ENCODE measurements around the gene ZAP70. TPM values are rescaled to one million over a fixed set of nuclear protein-coding genes. Genes with fewer than 3 reads are reported as not detected.

The ZAP70 gene
- total RNA-seq, 1 experiment from 2014 or later = not detected

- intact Hi-C loops (cut with micrococcal nuclease; ENCODE audit: unreplicated experiment) = loop anchor here (5.0 kb wide), 1 partner anchor 486 kb away; no protein-coding TSS in a partner anchor
- peaks cover 50% of the 10 kb centered on the region for H3K27me3 Mint-ChIP-seq (ENCODE audit: unreplicated experiment)
- H3K9me3 Mint-ChIP-seq (ENCODE audit: low read depth, unreplicated experiment) = no peaks in the 10 kb centered on the region
- TF ChIP-seq CTCF (IDR thresholded peaks at IDR 0.05; ENCODE audit: unreplicated experiment) = no peak
- CTCF ChIA-PET = interaction anchor here (1.6 kb wide), 1 partner anchor 684 kb away, joined by 8 read pairs; no protein-coding TSS in a partner anchor
- BruUV-seq (replicated peaks) = no TSS peak
- H3K36me3 Mint-ChIP-seq (ENCODE audit: insufficient read depth, unreplicated experiment) = no peaks in the 10 kb centered on the region
- H3K4me3 Mint-ChIP-seq (ENCODE audit: low read depth, unreplicated experiment) = no peak overlapping the region
- no peaks in the 10 kb centered on the region for H3K4me1 Mint-ChIP-seq (ENCODE audit: low read depth, unreplicated experiment)
- no peak overlapping the region for H3K27ac Mint-ChIP-seq (ENCODE audit: unreplicated experiment)
- no peak for DNase-seq
Observed at GRCh38 chr2:97701186-97701585, 12.2 kb upstream of the ZAP70 start.

DNA sequence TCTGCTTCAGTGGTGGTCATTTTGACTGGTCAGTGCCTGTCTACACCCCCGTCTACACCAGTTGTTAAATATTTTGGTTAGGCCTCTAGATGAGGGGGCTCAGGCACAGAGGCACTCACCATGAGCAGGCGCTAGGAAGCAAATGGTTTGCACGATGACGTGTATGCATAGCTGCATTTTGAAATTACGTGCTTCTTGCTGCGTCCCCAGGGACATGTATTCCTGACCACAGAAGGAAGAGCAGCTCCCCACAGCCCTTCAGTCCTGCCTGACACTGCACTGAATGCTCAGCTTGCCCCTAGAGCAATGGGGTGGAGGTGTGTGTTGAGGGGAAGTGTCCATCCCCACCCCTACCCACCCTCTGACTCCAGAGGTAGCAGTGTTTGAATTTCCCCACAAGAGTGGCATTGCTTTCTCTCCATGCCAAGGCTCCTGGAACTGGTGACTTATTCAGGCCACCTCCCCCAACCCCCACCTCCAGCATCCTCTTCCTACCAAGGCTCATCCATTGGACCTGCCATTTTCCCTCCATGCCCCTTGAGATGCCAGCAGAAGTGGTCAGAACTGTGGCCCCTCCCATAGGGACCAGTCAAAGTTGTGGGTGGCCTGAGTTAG, 11.4 kb upstream of the ZAP70 start:
- no peak overlapping the region for H3K27ac Mint-ChIP-seq (ENCODE audit: unreplicated experiment)
- H3K36me3 Mint-ChIP-seq (ENCODE audit: insufficient read depth, unreplicated experiment) = no peaks in the 10 kb centered on the region

DNA sequence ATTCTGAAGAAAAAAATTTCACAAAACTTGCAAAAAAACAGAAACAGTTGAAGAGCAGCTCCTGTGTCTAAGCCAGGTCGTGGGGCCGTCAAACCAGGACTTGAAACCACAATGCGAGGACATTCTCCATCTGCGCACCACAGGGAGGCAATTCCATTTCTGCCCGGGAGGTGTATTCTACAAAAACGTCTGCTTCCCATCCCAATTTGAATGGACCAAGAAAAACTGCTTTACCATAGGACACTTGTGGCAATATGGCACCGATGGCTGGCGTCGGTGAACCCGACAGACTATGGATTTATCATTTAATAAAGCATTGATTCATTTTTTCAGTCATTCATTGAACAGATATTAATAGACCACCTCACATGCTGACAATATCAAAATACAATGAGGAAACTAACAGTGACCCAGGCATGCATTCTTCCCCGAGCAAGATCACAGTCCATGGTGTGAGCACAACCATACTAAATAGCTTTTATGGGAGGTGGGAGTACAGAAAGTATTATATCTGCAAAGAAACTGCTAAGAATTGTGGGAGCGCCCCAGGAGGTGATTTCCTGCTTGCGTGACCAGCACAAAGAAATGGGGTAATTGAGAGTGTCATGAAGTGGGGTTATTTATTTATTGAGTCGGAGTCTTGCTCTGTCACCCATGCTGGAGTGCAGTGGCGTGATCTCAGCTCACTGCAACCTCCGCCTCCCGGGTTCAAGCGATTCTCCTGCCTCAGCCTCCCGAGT, 10.5 kb upstream of the ZAP70 start:
- Mint-ChIP-seq H3K27me3 (ENCODE audit: unreplicated experiment) (peaks cover 57% of the 10 kb centered on the region), H3K4me1 (ENCODE audit: low read depth, unreplicated experiment) (no peaks in the 10 kb centered on the region), H3K4me3 (ENCODE audit: low read depth, unreplicated experiment) (no peak overlapping the region), H3K36me3 (ENCODE audit: insufficient read depth, unreplicated experiment) (no peaks in the 10 kb centered on the region), H3K27ac (ENCODE audit: unreplicated experiment) (no peak overlapping the region), H3K9me3 (ENCODE audit: low read depth, unreplicated experiment) (no peaks in the 10 kb centered on the region)
- BruUV-seq (replicated peaks) = no TSS peak
- no peak for DNase-seq
- no peak for TF ChIP-seq CTCF (IDR thresholded peaks at IDR 0.05; ENCODE audit: unreplicated experiment)
- intact Hi-C loops (cut with micrococcal nuclease; ENCODE audit: unreplicated experiment) = loop anchor here (5.0 kb wide), 1 partner anchor 484 kb away; no protein-coding TSS in a partner anchor
- CTCF ChIA-PET = interaction anchor here (1.2 kb wide), 1 partner anchor 37 kb away, joined by 3 read pairs; no protein-coding TSS in a partner anchor

More for the DNA sequence above, 11.4 kb upstream of the ZAP70 start:
- Mint-ChIP-seq H3K4me3 (ENCODE audit: low read depth, unreplicated experiment) (no peak overlapping the region), H3K27me3 (ENCODE audit: unreplicated experiment) (peaks cover 51% of the 10 kb centered on the region), H3K9me3 (ENCODE audit: low read depth, unreplicated experiment) (no peaks in the 10 kb centered on the region), H3K4me1 (ENCODE audit: low read depth, unreplicated experiment) (no peaks in the 10 kb centered on the region)
- intact Hi-C loops (cut with micrococcal nuclease; ENCODE audit: unreplicated experiment) = loop anchor here (5.0 kb wide), 1 partner anchor 485 kb away; no protein-coding TSS in a partner anchor
- DNase-seq = no peak
- no TSS peak for BruUV-seq (replicated peaks)
- CTCF ChIA-PET = no interaction called here
- no peak for TF ChIP-seq CTCF (IDR thresholded peaks at IDR 0.05; ENCODE audit: unreplicated experiment)

GRCh38 chr2:97703741-97704140, 9.6 kb upstream of the ZAP70 start:
- CTCF ChIA-PET = interaction anchor here (1.2 kb wide), 1 partner anchor 36 kb away, joined by 3 read pairs; no protein-coding TSS in a partner anchor
- no peaks in the 10 kb centered on the region for H3K9me3 Mint-ChIP-seq (ENCODE audit: low read depth, unreplicated experiment)

More at GRCh38 chr2:97703741-97704140, 9.6 kb upstream of the ZAP70 start:
- H3K27ac Mint-ChIP-seq (ENCODE audit: unreplicated experiment) = no peak overlapping the region
- TF ChIP-seq CTCF (IDR thresholded peaks at IDR 0.05; ENCODE audit: unreplicated experiment) = no peak
- H3K4me1 Mint-ChIP-seq (ENCODE audit: low read depth, unreplicated experiment) = no peaks in the 10 kb centered on the region
- no TSS peak for BruUV-seq (replicated peaks)
- intact Hi-C loops (cut with micrococcal nuclease; ENCODE audit: unreplicated experiment) = loop anchor here (5.0 kb wide), 1 partner anchor 484 kb away; no protein-coding TSS in a partner anchor
- H3K36me3 Mint-ChIP-seq (ENCODE audit: insufficient read depth, unreplicated experiment) = no peaks in the 10 kb centered on the region
- no peak overlapping the region for H3K4me3 Mint-ChIP-seq (ENCODE audit: low read depth, unreplicated experiment)
- H3K27me3 Mint-ChIP-seq (ENCODE audit: unreplicated experiment) = peaks cover 49% of the 10 kb centered on the region
- no peak for DNase-seq

Measured in Calu3 (cell line).